ENCODE results near the gene BBOX1.

DNA sequence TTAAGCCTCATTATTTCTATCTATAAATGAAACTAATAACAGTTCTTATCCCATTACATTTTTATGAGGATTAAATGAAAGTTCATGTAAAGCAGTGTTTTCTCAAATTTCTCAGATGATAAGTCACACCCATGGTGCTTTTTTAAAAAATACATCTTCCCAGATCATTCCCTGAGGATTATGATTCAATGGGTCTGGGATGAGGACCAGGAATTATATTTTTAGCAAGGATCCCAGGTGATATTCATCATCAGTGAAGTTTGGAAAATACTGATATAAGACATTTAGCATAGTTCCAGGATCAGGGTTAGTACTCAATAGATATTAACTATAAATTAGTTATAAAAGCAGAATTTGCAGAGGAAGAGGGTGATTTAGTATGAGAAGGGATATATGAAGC, 89.1 kb downstream of the BBOX1 start:
- TF ChIP-seq EZH2phosphoT487 (IDR thresholded peaks at IDR 0.05; ENCODE audit: borderline replicate concordance, low read length), result no peak
- TF ChIP-seq, protein P1, sequence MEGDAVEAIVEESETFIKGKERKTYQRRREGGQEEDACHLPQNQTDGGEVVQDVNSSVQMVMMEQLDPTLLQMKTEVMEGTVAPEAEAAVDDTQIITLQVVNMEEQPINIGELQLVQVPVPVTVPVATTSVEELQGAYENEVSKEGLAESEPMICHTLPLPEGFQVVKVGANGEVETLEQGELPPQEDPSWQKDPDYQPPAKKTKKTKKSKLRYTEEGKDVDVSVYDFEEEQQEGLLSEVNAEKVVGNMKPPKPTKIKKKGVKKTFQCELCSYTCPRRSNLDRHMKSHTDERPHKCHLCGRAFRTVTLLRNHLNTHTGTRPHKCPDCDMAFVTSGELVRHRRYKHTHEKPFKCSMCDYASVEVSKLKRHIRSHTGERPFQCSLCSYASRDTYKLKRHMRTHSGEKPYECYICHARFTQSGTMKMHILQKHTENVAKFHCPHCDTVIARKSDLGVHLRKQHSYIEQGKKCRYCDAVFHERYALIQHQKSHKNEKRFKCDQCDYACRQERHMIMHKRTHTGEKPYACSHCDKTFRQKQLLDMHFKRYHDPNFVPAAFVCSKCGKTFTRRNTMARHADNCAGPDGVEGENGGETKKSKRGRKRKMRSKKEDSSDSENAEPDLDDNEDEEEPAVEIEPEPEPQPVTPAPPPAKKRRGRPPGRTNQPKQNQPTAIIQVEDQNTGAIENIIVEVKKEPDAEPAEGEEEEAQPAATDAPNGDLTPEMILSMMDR (IDR thresholded peaks at IDR 0.05; ENCODE audit: low read depth, low read length, poor library complexity, severe bottlenecking), result no peak
